Left kidney (tissue), 8 donors: ENCODE data around the gene PRAMEF9. TPM values are rescaled to one million over a fixed set of nuclear protein-coding genes. Genes with fewer than 3 reads are reported as not detected.
"Not testable (repeated sequence)": the region's sequence is repeated elsewhere in the genome, so short reads cannot be mapped to it uniquely, and the experiment has no call there.

Source experiments
- DNase-seq: peaks from one replicate; pipeline ENCODE4 v3.0.0-alpha.2; 2013
- long read RNA-seq, 8 donors: transcript quantifications; one replicate each; lab custom pipeline, GENCODE V29; 2026
- polyA plus RNA-seq: library from polyadenylated mRNA; unstranded; fragments of 120-200 nt; gene quantifications from one replicate; pipeline ENCODE4 v1.2.1, GENCODE V29; 2013; ENCODE audit not compliant: insufficient read length

Gene PRAMEF9
- not detected for polyA plus RNA-seq
- long read RNA-seq, donor 1 = 0 reads
- long read RNA-seq, donor 2 = 0 reads
- long read RNA-seq, donor 3 = 0 reads
- long read RNA-seq, donor 4 = 0 reads
- long read RNA-seq, donor 5 = 0 reads
- long read RNA-seq, donor 6 = 0 reads
- long read RNA-seq, donor 7 = 0 reads
- long read RNA-seq, donor 8 = 0 reads

GRCh38 chr1:13171548-13171947, at the start of gene PRAMEF9:
Gene PRAMEF9 (plus strand): TSS chr1:13171848. CDS start chr1:13175281, 3,433 bp downstream.
- DNase-seq = not testable (repeated sequence)

- not testable (repeated sequence) for DNase-seq
Observed at GRCh38 chr1:13155909-13156308, 15.7 kb upstream of the PRAMEF9 start, which contains the start of gene PRAMEF26. Gene PRAMEF26 (minus strand): TSS chr1:13156009. CDS start chr1:13153095, 2,914 bp downstream.

- not testable (repeated sequence) for DNase-seq
Observed at GRCh38 chr1:13165531-13165930, 6.1 kb upstream of the PRAMEF9 start, which contains the start of gene HNRNPCL4. Gene HNRNPCL4 (minus strand): TSS chr1:13165631. CDS start chr1:13165467, 164 bp downstream.

- DNase-seq = not testable (repeated sequence)
Observed at GRCh38 chr1:13201309-13201708, 29.7 kb downstream of the PRAMEF9 start, which contains the start of gene PRAMEF13. Gene PRAMEF13 (minus strand): TSS chr1:13201409. CDS start chr1:13199589, 1,820 bp downstream.

GRCh38 chr1:13208712-13209111, 37.1 kb downstream of the PRAMEF9 start:
- not testable (repeated sequence) for DNase-seq

- DNase-seq = not testable (repeated sequence)
Observed at GRCh38 chr1:13216619-13217018, 45.0 kb downstream of the PRAMEF9 start.

- DNase-seq = not testable (repeated sequence)
Observed at GRCh38 chr1:13219203-13219602, 47.6 kb downstream of the PRAMEF9 start.

- DNase-seq = not testable (repeated sequence)
Observed at GRCh38 chr1:13222788-13223187, 51.1 kb downstream of the PRAMEF9 start.

- DNase-seq = no peak
Observed at GRCh38 chr1:13224480-13225060, 52.9 kb downstream of the PRAMEF9 start.

- not testable (repeated sequence) for DNase-seq
Observed at GRCh38 chr1:13225675-13226204, 54.1 kb downstream of the PRAMEF9 start, which contains the start of gene PRAMEF18. Gene PRAMEF18 (minus strand): TSS chr1:13226154. CDS start chr1:13226106, 48 bp downstream.

GRCh38 chr1:13227271-13228055, 55.8 kb downstream of the PRAMEF9 start:
- not testable (repeated sequence) for DNase-seq

GRCh38 chr1:13228343-13228781, 56.7 kb downstream of the PRAMEF9 start:
- DNase-seq = no peak

Other genes with a start within 250 kb of the PRAMEF9 start
- gene PRAMEF6, start 224.3 kb upstream of the PRAMEF9 start, polyA plus RNA-seq = not detected
- not detected for gene PRAMEF27, start 115.3 kb upstream of the PRAMEF9 start, polyA plus RNA-seq
- gene HNRNPCL3, start 111.1 kb upstream of the PRAMEF9 start, polyA plus RNA-seq = not detected
- not detected for gene PRAMEF25, start 101.1 kb upstream of the PRAMEF9 start, polyA plus RNA-seq
- not detected for gene HNRNPCL2, start 55.0 kb upstream of the PRAMEF9 start, polyA plus RNA-seq
- not detected for gene PRAMEF26, start 15.8 kb upstream of the PRAMEF9 start, polyA plus RNA-seq
- gene HNRNPCL4, start 6.2 kb upstream of the PRAMEF9 start, polyA plus RNA-seq = 0.52 TPM
- gene PRAMEF13, start 29.6 kb downstream of the PRAMEF9 start, polyA plus RNA-seq = not detected
- not detected for gene PRAMEF18, start 54.3 kb downstream of the PRAMEF9 start, polyA plus RNA-seq
- gene PRAMEF5, start 82.3 kb downstream of the PRAMEF9 start, polyA plus RNA-seq = not detected
- not detected for gene PRAMEF8, start 113.3 kb downstream of the PRAMEF9 start, polyA plus RNA-seq
- not detected for gene PRAMEF33, start 131.7 kb downstream of the PRAMEF9 start, polyA plus RNA-seq
- not detected for gene PRAMEF15, start 143.7 kb downstream of the PRAMEF9 start, polyA plus RNA-seq
- not detected for gene PRAMEF14, start 175.3 kb downstream of the PRAMEF9 start, polyA plus RNA-seq
- not detected for gene PRAMEF19, start 200.1 kb downstream of the PRAMEF9 start, polyA plus RNA-seq
- not detected for gene PRAMEF17, start 217.8 kb downstream of the PRAMEF9 start, polyA plus RNA-seq
- not detected for gene PRAMEF20, start 238.6 kb downstream of the PRAMEF9 start, polyA plus RNA-seq